GM23338 (cell line): Measurements from ENCODE around the gene COL1A1. TPM values are rescaled to one million over a fixed set of nuclear protein-coding genes. Genes with fewer than 3 reads are reported as not detected.

Source experiments
- ATAC-seq: fragments of 200-7000 bp; cut with Tn5 transposase; 3 replicates; pipeline ENCODE4 v1.9.1; 2020
- DNase-seq: peaks from one replicate; pipeline ENCODE4 v3.0.0-alpha.2; 2015; ENCODE audit warnings: low spot score
- H2AFZ ChIP-seq: fragments of 200-600 bp; sonication (generic); 2 replicates; pipeline ENCODE4 v1.8.0; 2016; ENCODE audit warnings: antibody characterized with exemption, mild to moderate bottlenecking, moderate library complexity
- H3F3A ChIP-seq: fragments of 200-600 bp; sonication (generic); replicated peaks from 2 replicates; pipeline ENCODE4 v1.8.0; 2017; ENCODE audit warnings: antibody characterized with exemption, mixed run types, low read depth
- H3K27ac ChIP-seq: fragments of 200-600 bp; sonication (generic); 2 replicates; pipeline ENCODE4 v1.6.1; 2016; ENCODE audit warnings: low read depth
- H3K27me3 ChIP-seq: fragments of 200-600 bp; sonication (generic); 2 replicates; pipeline ENCODE4 v1.8.0; 2016; ENCODE audit warnings: mild to moderate bottlenecking, mixed run types, moderate library complexity; ENCODE audit not compliant: insufficient read depth
- H3K36me3 ChIP-seq: fragments of 200-600 bp; sonication (generic); 2 replicates; pipeline ENCODE4 v1.8.0; 2016; ENCODE audit warnings: mild to moderate bottlenecking; ENCODE audit not compliant: insufficient read depth
- H3K4me1 ChIP-seq: fragments of 200-600 bp; sonication (generic); 2 replicates; pipeline ENCODE4 v1.8.0; 2016; ENCODE audit warnings: mild to moderate bottlenecking, moderate library complexity; ENCODE audit not compliant: insufficient read depth
- H3K4me2 ChIP-seq: fragments of 200-600 bp; sonication (generic); 2 replicates; pipeline ENCODE4 v1.7.1; 2017; ENCODE audit warnings: mixed run types
- H3K4me3 ChIP-seq: fragments of 200-600 bp; sonication (generic); 2 replicates; pipeline ENCODE4 v1.6.1; 2016; ENCODE audit warnings: mixed run types
- H3K79me2 ChIP-seq: fragments of 200-600 bp; sonication (generic); replicated peaks from 2 replicates; pipeline ENCODE4 v1.8.0; 2017; ENCODE audit warnings: mild to moderate bottlenecking; ENCODE audit not compliant: insufficient read depth
- H3K9me2 ChIP-seq: fragments of 200-600 bp; sonication (generic); 2 replicates; pipeline ENCODE4 v1.8.0; 2017; ENCODE audit not compliant: insufficient read depth
- H4K20me1 ChIP-seq: fragments of 200-600 bp; sonication (generic); replicated peaks from 2 replicates; pipeline ENCODE4 v1.8.0; 2017; ENCODE audit warnings: mild to moderate bottlenecking; ENCODE audit not compliant: insufficient read depth
- H3K27ac Mint-ChIP-seq: 2 replicates; pipeline ENCODE4 v1.8.0; 2020; ENCODE audit warnings: inconsistent platforms, mild to moderate bottlenecking, moderate library complexity, mixed read lengths
- H3K27me3 Mint-ChIP-seq: 3 replicates; pipeline ENCODE4 v1.8.0; 2022; ENCODE audit warnings: low read depth, mild to moderate bottlenecking, moderate library complexity, mixed read lengths, inconsistent platforms; ENCODE audit not compliant: insufficient read depth, poor library complexity
- H3K36me3 Mint-ChIP-seq: 3 replicates; pipeline ENCODE4 v1.8.0; 2021; ENCODE audit warnings: low read depth, mild to moderate bottlenecking, inconsistent platforms, moderate library complexity, mixed read lengths
- H3K4me1 Mint-ChIP-seq: 3 replicates; pipeline ENCODE4 v1.8.0; 2020; ENCODE audit warnings: mild to moderate bottlenecking, inconsistent platforms, mixed read lengths
- H3K4me3 Mint-ChIP-seq: 3 replicates; pipeline ENCODE4 v1.8.0; 2021; ENCODE audit warnings: moderate library complexity, mild to moderate bottlenecking, inconsistent platforms, mixed read lengths
- H3K9me3 Mint-ChIP-seq: 3 replicates; pipeline ENCODE4 v1.8.0; 2020; ENCODE audit warnings: moderate library complexity, mild to moderate bottlenecking, inconsistent platforms, mixed read lengths
- EZH2phosphoT487 ChIP-seq: fragments of 200-600 bp; sonication (generic); IDR thresholded peaks from one replicate; pipeline ENCODE4 v1.8.1; 2018; ENCODE audit warnings: antibody characterized with exemption; ENCODE audit not compliant: unreplicated experiment
- NANOG ChIP-seq: IDR thresholded peaks from 2 replicates; pipeline ENCODE4 v1.6.1; 2016; ENCODE audit warnings: antibody characterized with exemption, borderline replicate concordance
- POLR2AphosphoS5 ChIP-seq: IDR thresholded peaks from 2 replicates; pipeline ENCODE4 v1.6.1; 2016; ENCODE audit warnings: antibody characterized with exemption, low read depth
- STAT1 ChIP-seq: IDR thresholded peaks from one replicate; pipeline ENCODE4 v1.6.1; 2016; ENCODE audit warnings: antibody characterized with exemption; ENCODE audit not compliant: unreplicated experiment
- polyA plus RNA-seq: library from polyadenylated mRNA; unstranded; fragments of >200 nt; fragmentation: Nextera tagmentation; extraction: Ambion mirVana; gene quantifications from 2 replicates; pipeline ENCODE4 v1.2.1, GENCODE V29; 2016
- small RNA-seq: library from RNA; depleted of rRNA; stranded (forward); fragments of <200 nt; gene quantifications from one replicate; pipeline ENCODE3, GENCODE V24; 2014; ENCODE audit warnings: low replicate concordance
- total RNA-seq: library from RNA; depleted of rRNA; stranded (reverse); fragments of >200 nt; shearing (Covaris generic); gene quantifications from 2 replicates; pipeline ENCODE4 v1.2.3, GENCODE V29; 2014; rRNA removed
- TF ChIP-seq, protein P1 (sequence below), 2 experiments: fragments of 200-600 bp in 1 of 2; sonication (generic) in 1 of 2; conservative IDR thresholded peaks; 2 replicates each; pipeline versions ENCODE4 v1.5.1 to v1.6.1; 2016 to 2017; ENCODE audit warnings: antibody characterized with exemption in 2 of 2, low read depth in 2 of 2, mild to moderate bottlenecking in 2 of 2, moderate library complexity in 1 of 2
- TF ChIP-seq, protein P2 (sequence below): IDR thresholded peaks from one replicate; pipeline ENCODE4 v1.6.1; 2018; ENCODE audit warnings: antibody characterized with exemption; ENCODE audit not compliant: unreplicated experiment
- TF ChIP-seq, protein P3 (sequence below): IDR thresholded peaks from 2 replicates; pipeline ENCODE4 v1.6.1; 2016; ENCODE audit warnings: antibody characterized with exemption

Gene COL1A1
- total and polyA plus RNA-seq, 2 experiments from 2014 or later = 21.2 to 34.3 TPM

DNA sequence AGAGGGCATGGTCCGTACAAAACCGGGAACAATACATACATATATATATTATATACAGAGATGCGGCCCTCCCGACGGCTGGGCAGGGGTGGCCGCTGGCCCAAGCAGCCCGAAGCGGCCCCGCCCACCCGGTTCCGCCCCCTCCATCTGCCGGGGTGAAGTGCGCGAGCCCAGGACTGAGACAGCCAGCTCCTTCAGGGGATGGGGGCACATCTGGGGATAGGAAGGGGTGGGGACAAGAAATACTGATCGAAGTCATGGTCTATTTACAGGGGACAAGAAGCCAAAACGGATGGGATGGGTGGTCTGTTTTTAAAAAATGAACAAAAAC, 67.7 kb downstream of the COL1A1 start:
- H3K4me1 ChIP-seq = peaks cover 27% of the 10 kb centered on the region
- Mint-ChIP-seq H3K27me3 (peaks cover 35% of the 10 kb centered on the region), H3K27ac (no peak overlapping the region), H3K4me3 (peak overlapping the region; percentile 6; the same call in 1 of the 3 replicates), H3K4me1 (peaks cover 43% of the 10 kb centered on the region), H3K36me3 (peaks cover 14% of the 10 kb centered on the region), H3K9me3 (no peaks in the 10 kb centered on the region)
- H4K20me1 ChIP-seq = no peaks in the 10 kb centered on the region
- H3K27ac ChIP-seq = no peak overlapping the region
- H3K4me3 ChIP-seq = 0 out of 2 replicates have a peak overlapping the region, but pooled peaks have one; percentile 23
- ATAC-seq (peak; percentile 16), DNase-seq (peak; percentile 46)
- H3K9me2 ChIP-seq = no peaks in the 10 kb centered on the region
- no peak overlapping the region for H2AFZ ChIP-seq
- TF ChIP-seq EZH2phosphoT487 (no peak), POLR2AphosphoS5 (no peak), STAT1 (no peak), NANOG (no peak)
- TF ChIP-seq, protein P1, sequence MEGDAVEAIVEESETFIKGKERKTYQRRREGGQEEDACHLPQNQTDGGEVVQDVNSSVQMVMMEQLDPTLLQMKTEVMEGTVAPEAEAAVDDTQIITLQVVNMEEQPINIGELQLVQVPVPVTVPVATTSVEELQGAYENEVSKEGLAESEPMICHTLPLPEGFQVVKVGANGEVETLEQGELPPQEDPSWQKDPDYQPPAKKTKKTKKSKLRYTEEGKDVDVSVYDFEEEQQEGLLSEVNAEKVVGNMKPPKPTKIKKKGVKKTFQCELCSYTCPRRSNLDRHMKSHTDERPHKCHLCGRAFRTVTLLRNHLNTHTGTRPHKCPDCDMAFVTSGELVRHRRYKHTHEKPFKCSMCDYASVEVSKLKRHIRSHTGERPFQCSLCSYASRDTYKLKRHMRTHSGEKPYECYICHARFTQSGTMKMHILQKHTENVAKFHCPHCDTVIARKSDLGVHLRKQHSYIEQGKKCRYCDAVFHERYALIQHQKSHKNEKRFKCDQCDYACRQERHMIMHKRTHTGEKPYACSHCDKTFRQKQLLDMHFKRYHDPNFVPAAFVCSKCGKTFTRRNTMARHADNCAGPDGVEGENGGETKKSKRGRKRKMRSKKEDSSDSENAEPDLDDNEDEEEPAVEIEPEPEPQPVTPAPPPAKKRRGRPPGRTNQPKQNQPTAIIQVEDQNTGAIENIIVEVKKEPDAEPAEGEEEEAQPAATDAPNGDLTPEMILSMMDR (conservative IDR thresholded peaks at IDR 0.05; ENCODE audit: low read depth in 2 of 2) = no peak
- TF ChIP-seq, protein P2, sequence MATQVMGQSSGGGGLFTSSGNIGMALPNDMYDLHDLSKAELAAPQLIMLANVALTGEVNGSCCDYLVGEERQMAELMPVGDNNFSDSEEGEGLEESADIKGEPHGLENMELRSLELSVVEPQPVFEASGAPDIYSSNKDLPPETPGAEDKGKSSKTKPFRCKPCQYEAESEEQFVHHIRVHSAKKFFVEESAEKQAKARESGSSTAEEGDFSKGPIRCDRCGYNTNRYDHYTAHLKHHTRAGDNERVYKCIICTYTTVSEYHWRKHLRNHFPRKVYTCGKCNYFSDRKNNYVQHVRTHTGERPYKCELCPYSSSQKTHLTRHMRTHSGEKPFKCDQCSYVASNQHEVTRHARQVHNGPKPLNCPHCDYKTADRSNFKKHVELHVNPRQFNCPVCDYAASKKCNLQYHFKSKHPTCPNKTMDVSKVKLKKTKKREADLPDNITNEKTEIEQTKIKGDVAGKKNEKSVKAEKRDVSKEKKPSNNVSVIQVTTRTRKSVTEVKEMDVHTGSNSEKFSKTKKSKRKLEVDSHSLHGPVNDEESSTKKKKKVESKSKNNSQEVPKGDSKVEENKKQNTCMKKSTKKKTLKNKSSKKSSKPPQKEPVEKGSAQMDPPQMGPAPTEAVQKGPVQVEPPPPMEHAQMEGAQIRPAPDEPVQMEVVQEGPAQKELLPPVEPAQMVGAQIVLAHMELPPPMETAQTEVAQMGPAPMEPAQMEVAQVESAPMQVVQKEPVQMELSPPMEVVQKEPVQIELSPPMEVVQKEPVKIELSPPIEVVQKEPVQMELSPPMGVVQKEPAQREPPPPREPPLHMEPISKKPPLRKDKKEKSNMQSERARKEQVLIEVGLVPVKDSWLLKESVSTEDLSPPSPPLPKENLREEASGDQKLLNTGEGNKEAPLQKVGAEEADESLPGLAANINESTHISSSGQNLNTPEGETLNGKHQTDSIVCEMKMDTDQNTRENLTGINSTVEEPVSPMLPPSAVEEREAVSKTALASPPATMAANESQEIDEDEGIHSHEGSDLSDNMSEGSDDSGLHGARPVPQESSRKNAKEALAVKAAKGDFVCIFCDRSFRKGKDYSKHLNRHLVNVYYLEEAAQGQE = no peak
- TF ChIP-seq, protein P3, sequence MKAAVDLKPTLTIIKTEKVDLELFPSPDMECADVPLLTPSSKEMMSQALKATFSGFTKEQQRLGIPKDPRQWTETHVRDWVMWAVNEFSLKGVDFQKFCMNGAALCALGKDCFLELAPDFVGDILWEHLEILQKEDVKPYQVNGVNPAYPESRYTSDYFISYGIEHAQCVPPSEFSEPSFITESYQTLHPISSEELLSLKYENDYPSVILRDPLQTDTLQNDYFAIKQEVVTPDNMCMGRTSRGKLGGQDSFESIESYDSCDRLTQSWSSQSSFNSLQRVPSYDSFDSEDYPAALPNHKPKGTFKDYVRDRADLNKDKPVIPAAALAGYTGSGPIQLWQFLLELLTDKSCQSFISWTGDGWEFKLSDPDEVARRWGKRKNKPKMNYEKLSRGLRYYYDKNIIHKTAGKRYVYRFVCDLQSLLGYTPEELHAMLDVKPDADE = no peak
- H3K27me3 ChIP-seq = peaks cover 30% of the 10 kb centered on the region
- H3K36me3 ChIP-seq = no peaks in the 10 kb centered on the region; the same call in 1 of the 2 replicates
- H3K79me2 ChIP-seq = no peaks in the 10 kb centered on the region
- H3F3A ChIP-seq = no peaks in the 10 kb centered on the region
- H3K4me2 ChIP-seq = peak overlapping the region; percentile 71

Small RNAs within 50 kb of the gene (small RNA-seq; reads per million reads assigned to genes)
- gene SUMO2P7 = not detected

Other genes with a start within 250 kb of the COL1A1 start
- gene DLX4, start 232.4 kb downstream of the COL1A1 start, total RNA-seq = 0.10 and 0.58 TPM in 2 replicates
- 0.79 and 0.80 TPM in 2 replicates for gene DLX4, start 232.4 kb downstream of the COL1A1 start, polyA plus RNA-seq
- 0.14 TPM in 1 of 2 replicates, not detected in the other for gene DLX3, start 206.4 kb downstream of the COL1A1 start, total RNA-seq
- gene DLX3, start 206.4 kb downstream of the COL1A1 start, polyA plus RNA-seq = 0.19 and 0.27 TPM in 2 replicates
- gene ITGA3, start 145.5 kb downstream of the COL1A1 start, total RNA-seq = 23.2 and 28.3 TPM in 2 replicates
- gene ITGA3, start 145.5 kb downstream of the COL1A1 start, polyA plus RNA-seq = 9.6 and 11.0 TPM in 2 replicates
- gene PDK2, start 106.3 kb downstream of the COL1A1 start, total RNA-seq = 11.4 and 15.9 TPM in 2 replicates
- gene PDK2, start 106.3 kb downstream of the COL1A1 start, polyA plus RNA-seq = 12.0 and 13.2 TPM in 2 replicates
- 1.3 and 4.7 TPM in 2 replicates for gene SAMD14, start 71.5 kb downstream of the COL1A1 start, total RNA-seq
- 0.70 and 0.97 TPM in 2 replicates for gene SAMD14, start 71.5 kb downstream of the COL1A1 start, polyA plus RNA-seq
- gene PPP1R9B, start 51.0 kb downstream of the COL1A1 start, total RNA-seq = 10.1 and 10.5 TPM in 2 replicates
- 1.9 and 2.1 TPM in 2 replicates for gene PPP1R9B, start 51.0 kb downstream of the COL1A1 start, polyA plus RNA-seq
- not detected in 2 replicates for gene SGCA, start 35.6 kb downstream of the COL1A1 start, total RNA-seq
- gene SGCA, start 35.6 kb downstream of the COL1A1 start, polyA plus RNA-seq = 0.19 TPM in 1 of 2 replicates, not detected in the other
- 7.3 and 9.7 TPM in 2 replicates for gene TMEM92, start 72.8 kb upstream of the COL1A1 start, total RNA-seq
- gene TMEM92, start 72.8 kb upstream of the COL1A1 start, polyA plus RNA-seq = 13.4 and 18.4 TPM in 2 replicates
- 32.8 and 44.9 TPM in 2 replicates for gene XYLT2, start 144.5 kb upstream of the COL1A1 start, total RNA-seq
- 14.0 and 14.2 TPM in 2 replicates for gene XYLT2, start 144.5 kb upstream of the COL1A1 start, polyA plus RNA-seq
- gene MRPL27, start 171.6 kb upstream of the COL1A1 start, total RNA-seq = 74.3 and 98.5 TPM in 2 replicates
- gene MRPL27, start 171.6 kb upstream of the COL1A1 start, polyA plus RNA-seq = 226 and 227 TPM in 2 replicates
- gene EME1, start 171.6 kb upstream of the COL1A1 start, total RNA-seq = 5.9 and 15.9 TPM in 2 replicates
- 14.4 and 14.7 TPM in 2 replicates for gene EME1, start 171.6 kb upstream of the COL1A1 start, polyA plus RNA-seq
- 109 and 124 TPM in 2 replicates for gene LRRC59, start 195.9 kb upstream of the COL1A1 start, total RNA-seq
- gene LRRC59, start 195.9 kb upstream of the COL1A1 start, polyA plus RNA-seq = 46.4 and 47.1 TPM in 2 replicates
- 12.4 and 12.8 TPM in 2 replicates for gene ACSF2, start 224.6 kb upstream of the COL1A1 start, total RNA-seq
- 6.9 and 7.5 TPM in 2 replicates for gene ACSF2, start 224.6 kb upstream of the COL1A1 start, polyA plus RNA-seq